WTC11 (cell line): ENCODE measurements around the gene SDHAF3. TPM values are rescaled to one million over a fixed set of nuclear protein-coding genes. Genes with fewer than 3 reads are reported as not detected.
"Not testable (repeated sequence)": the region's sequence is repeated elsewhere in the genome, so short reads cannot be mapped to it uniquely, and the experiment has no call there.

Experiments used
- ATAC-seq: fragments of 200-7000 bp; cut with Tn5 transposase; 2 replicates; pipeline ENCODE4 v1.10.0; 2021; ENCODE audit warnings: mild to moderate bottlenecking, moderate library complexity
- CTCF ChIA-PET: fragments of 300-600 bp; sonication (Branson Sonifier 250); formaldehyde crosslinking; loops from one replicate; lab custom pipeline; 2021; ENCODE audit warnings: antibody characterized with exemption; lab: Charles Lee
- POLR2A ChIA-PET: fragments of 350-600 bp; sonication (Branson Sonifier 250); formaldehyde crosslinking; loops from one replicate; lab custom pipeline; 2021; ENCODE audit warnings: antibody characterized with exemption; lab: Charles Lee
- DNase-seq: peaks from one replicate; pipeline ENCODE4 v3.0.0; 2021; ENCODE audit warnings: low spot score
- H3K27ac Mint-ChIP-seq: 2 replicates; pipeline ENCODE4 v1.8.0; 2021; ENCODE audit warnings: mixed read lengths
- H3K27me3 Mint-ChIP-seq: 2 replicates; pipeline ENCODE4 v1.8.0; 2021; ENCODE audit warnings: low read depth, mild to moderate bottlenecking, moderate library complexity, mixed read lengths
- H3K36me3 Mint-ChIP-seq: 2 replicates; pipeline ENCODE4 v1.8.0; 2021; ENCODE audit warnings: mixed read lengths
- H3K4me1 Mint-ChIP-seq: 2 replicates; pipeline ENCODE4 v1.8.0; 2022; ENCODE audit warnings: mixed read lengths
- H3K4me3 Mint-ChIP-seq: 2 replicates; pipeline ENCODE4 v1.8.0; 2021; ENCODE audit warnings: mild to moderate bottlenecking, moderate library complexity, mixed read lengths
- H3K9me3 Mint-ChIP-seq: 2 replicates; pipeline ENCODE4 v1.8.0; 2021; ENCODE audit warnings: mixed read lengths
- GABPB1 ChIP-seq: sonication (generic); formaldehyde crosslinking; IDR thresholded peaks from 2 replicates; pipeline ENCODE4 v1.8.1; 2023; ENCODE audit warnings: mild to moderate bottlenecking, missing genetic modification reagents
- GRHL2 ChIP-seq: fragments of 250-450 bp; sonication (Bioruptor Pico); IDR thresholded peaks from 2 replicates; pipeline ENCODE4 v1.8.0; 2022; ENCODE audit warnings: mild to moderate bottlenecking, moderate library complexity; ENCODE audit not compliant: insufficient replicate concordance, severe bottlenecking
- GTF2I ChIP-seq: fragments of 250-450 bp; sonication (Bioruptor Pico); conservative IDR thresholded peaks from 2 replicates; pipeline ENCODE4 v1.4.0; 2021; ENCODE audit warnings: mild to moderate bottlenecking
- HMGXB4 ChIP-seq: sonication (generic); formaldehyde crosslinking; IDR thresholded peaks from 2 replicates; pipeline ENCODE4 v1.8.1; 2023; ENCODE audit warnings: mild to moderate bottlenecking, moderate library complexity, missing genetic modification reagents
- IRF1 ChIP-seq: sonication (generic); formaldehyde crosslinking; IDR thresholded peaks from 2 replicates; pipeline ENCODE4 v1.8.0; 2023; ENCODE audit warnings: missing genetic modification reagents
- IRF2 ChIP-seq: sonication (generic); formaldehyde crosslinking; IDR thresholded peaks from 2 replicates; pipeline ENCODE4 v1.8.0; 2022; ENCODE audit warnings: low read depth, missing genetic modification reagents, borderline replicate concordance
- KAT7 ChIP-seq: sonication (generic); formaldehyde crosslinking; IDR thresholded peaks from 2 replicates; pipeline ENCODE4 v1.8.1; 2023; ENCODE audit warnings: missing genetic modification reagents, mild to moderate bottlenecking, borderline replicate concordance
- NFATC4 ChIP-seq: fragments of 250-450 bp; sonication (Bioruptor Pico); IDR thresholded peaks from 2 replicates; pipeline ENCODE4 v1.9.0; 2021; ENCODE audit warnings: mild to moderate bottlenecking
- NFE2L1 ChIP-seq: sonication (generic); formaldehyde crosslinking; IDR thresholded peaks from 2 replicates; pipeline ENCODE4 v1.8.1; 2023; ENCODE audit warnings: missing genetic modification reagents
- SP1 ChIP-seq: sonication (generic); formaldehyde crosslinking; conservative IDR thresholded peaks from 2 replicates; pipeline ENCODE4 v1.8.1; 2022; ENCODE audit warnings: missing genetic modification reagents
- TEAD4 ChIP-seq: sonication (generic); formaldehyde crosslinking; IDR thresholded peaks from 2 replicates; pipeline ENCODE4 v1.8.0; 2022; ENCODE audit warnings: mild to moderate bottlenecking, missing genetic modification reagents
- TP53 ChIP-seq: sonication (generic); formaldehyde crosslinking; IDR thresholded peaks from 2 replicates; pipeline ENCODE4 v1.8.1; 2023; ENCODE audit warnings: mild to moderate bottlenecking, missing genetic modification reagents
- ZBTB21 ChIP-seq: sonication (generic); formaldehyde crosslinking; IDR thresholded peaks from 2 replicates; pipeline ENCODE4 v1.8.1; 2023; ENCODE audit warnings: mild to moderate bottlenecking, missing genetic modification reagents, borderline replicate concordance
- ZBTB43 ChIP-seq: sonication (generic); formaldehyde crosslinking; IDR thresholded peaks from 2 replicates; pipeline ENCODE4 v1.8.1; 2023; ENCODE audit warnings: mild to moderate bottlenecking, missing genetic modification reagents
- ZNF317 ChIP-seq: sonication (generic); formaldehyde crosslinking; IDR thresholded peaks from 2 replicates; pipeline ENCODE4 v1.8.1; 2023; ENCODE audit warnings: low read depth, mild to moderate bottlenecking, moderate library complexity, missing genetic modification reagents, borderline replicate concordance
- total RNA-seq: library from RNA; stranded (reverse); gene quantifications from 3 replicates; pipeline ENCODE4 v1.2.3, GENCODE V29; 2021
- TF ChIP-seq, protein P1 (sequence below): sonication (generic); formaldehyde crosslinking; IDR thresholded peaks from 2 replicates; pipeline ENCODE4 v1.8.1; 2022; ENCODE audit warnings: low read depth, mild to moderate bottlenecking, moderate library complexity, missing genetic modification reagents, borderline replicate concordance
- TF ChIP-seq, protein P2 (sequence below): sonication (generic); formaldehyde crosslinking; IDR thresholded peaks from 2 replicates; pipeline ENCODE4 v1.8.1; 2023; ENCODE audit warnings: mild to moderate bottlenecking, missing genetic modification reagents
- TF ChIP-seq, protein P3 (sequence below): sonication (generic); formaldehyde crosslinking; IDR thresholded peaks from 2 replicates; pipeline ENCODE4 v1.8.1; 2023; ENCODE audit warnings: mild to moderate bottlenecking, missing genetic modification reagents, moderate library complexity

The SDHAF3 gene
- total RNA-seq, 1 experiment from 2014 or later = 32.0 TPM

DNA sequence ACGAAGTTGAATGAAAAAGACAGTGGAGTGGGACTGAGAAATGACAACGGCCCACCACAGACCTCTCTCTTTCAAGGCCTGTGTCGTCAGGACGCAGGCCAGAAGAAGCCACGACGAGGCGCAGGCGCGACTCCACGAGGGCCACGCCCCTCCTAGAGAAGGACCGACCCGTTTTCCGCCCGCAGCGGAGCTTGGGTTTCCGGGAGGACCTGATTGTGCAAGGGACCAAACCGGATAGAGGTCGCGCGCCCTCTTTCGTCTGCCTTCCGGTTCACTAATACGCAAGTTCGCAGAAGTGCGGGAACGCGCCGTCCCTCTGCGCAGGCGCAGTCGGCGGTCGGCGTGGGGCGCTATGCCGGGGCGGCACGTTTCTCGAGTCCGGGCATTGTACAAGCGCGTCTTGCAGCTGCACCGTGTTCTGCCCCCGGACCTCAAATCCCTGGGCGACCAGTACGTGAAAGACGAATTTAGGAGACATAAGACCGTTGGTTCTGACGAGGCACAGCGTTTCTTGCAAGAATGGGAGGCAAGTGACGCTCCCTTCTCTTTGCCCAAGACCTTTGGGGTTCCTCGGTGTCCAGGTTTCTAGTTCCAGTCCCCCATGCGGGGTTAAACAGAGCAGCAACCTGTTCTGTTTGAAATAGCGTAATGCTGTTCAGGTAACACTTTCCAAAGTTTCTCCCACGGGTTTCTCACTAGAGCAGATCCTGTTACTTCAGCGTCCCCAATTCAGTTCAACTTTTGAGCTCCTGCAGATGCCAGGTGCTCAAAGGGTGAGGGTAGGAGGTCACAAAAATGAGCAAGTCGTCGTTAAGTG lies at the start of gene SDHAF3 (continued):
- peak; percentile 84; the same call in 1 of the 2 replicates for TF ChIP-seq IRF1 (CRISPR knock-in tag)
- no peak for TF ChIP-seq TEAD4
- no peak for TF ChIP-seq IRF2 (CRISPR knock-in tag)
- TF ChIP-seq, protein P1, sequence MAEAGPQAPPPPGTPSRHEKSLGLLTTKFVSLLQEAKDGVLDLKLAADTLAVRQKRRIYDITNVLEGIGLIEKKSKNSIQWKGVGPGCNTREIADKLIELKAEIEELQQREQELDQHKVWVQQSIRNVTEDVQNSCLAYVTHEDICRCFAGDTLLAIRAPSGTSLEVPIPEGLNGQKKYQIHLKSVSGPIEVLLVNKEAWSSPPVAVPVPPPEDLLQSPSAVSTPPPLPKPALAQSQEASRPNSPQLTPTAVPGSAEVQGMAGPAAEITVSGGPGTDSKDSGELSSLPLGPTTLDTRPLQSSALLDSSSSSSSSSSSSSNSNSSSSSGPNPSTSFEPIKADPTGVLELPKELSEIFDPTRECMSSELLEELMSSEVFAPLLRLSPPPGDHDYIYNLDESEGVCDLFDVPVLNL (CRISPR knock-in tag) = no peak
- no peak for TF ChIP-seq ZNF317 (CRISPR knock-in tag)
- TF ChIP-seq SP1 (CRISPR knock-in tag) = peak; percentile 93
- TF ChIP-seq, protein P2, sequence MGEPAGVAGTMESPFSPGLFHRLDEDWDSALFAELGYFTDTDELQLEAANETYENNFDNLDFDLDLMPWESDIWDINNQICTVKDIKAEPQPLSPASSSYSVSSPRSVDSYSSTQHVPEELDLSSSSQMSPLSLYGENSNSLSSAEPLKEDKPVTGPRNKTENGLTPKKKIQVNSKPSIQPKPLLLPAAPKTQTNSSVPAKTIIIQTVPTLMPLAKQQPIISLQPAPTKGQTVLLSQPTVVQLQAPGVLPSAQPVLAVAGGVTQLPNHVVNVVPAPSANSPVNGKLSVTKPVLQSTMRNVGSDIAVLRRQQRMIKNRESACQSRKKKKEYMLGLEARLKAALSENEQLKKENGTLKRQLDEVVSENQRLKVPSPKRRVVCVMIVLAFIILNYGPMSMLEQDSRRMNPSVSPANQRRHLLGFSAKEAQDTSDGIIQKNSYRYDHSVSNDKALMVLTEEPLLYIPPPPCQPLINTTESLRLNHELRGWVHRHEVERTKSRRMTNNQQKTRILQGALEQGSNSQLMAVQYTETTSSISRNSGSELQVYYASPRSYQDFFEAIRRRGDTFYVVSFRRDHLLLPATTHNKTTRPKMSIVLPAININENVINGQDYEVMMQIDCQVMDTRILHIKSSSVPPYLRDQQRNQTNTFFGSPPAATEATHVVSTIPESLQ (CRISPR knock-in tag) = no peak
- TF ChIP-seq KAT7 (CRISPR knock-in tag) = peak; percentile 84; the same call in 1 of the 2 replicates
- TF ChIP-seq GABPB1 (CRISPR knock-in tag) = peak; percentile 93
- TF ChIP-seq, protein P3, sequence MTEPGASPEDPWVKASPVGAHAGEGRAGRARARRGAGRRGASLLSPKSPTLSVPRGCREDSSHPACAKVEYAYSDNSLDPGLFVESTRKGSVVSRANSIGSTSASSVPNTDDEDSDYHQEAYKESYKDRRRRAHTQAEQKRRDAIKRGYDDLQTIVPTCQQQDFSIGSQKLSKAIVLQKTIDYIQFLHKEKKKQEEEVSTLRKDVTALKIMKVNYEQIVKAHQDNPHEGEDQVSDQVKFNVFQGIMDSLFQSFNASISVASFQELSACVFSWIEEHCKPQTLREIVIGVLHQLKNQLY (CRISPR knock-in tag) = no peak
- TF ChIP-seq ZBTB43 (CRISPR knock-in tag) = 0 out of 2 replicates have a peak, but pooled peaks have one; percentile 29
- TF ChIP-seq NFATC4 (CRISPR knock-in tag) = no peak
- no peak; the same call in none of the 2 replicates for TF ChIP-seq HMGXB4 (CRISPR knock-in tag)
- peak; percentile 24; the same call in 1 of the 2 replicates for TF ChIP-seq NFE2L1 (CRISPR knock-in tag)

DNA sequence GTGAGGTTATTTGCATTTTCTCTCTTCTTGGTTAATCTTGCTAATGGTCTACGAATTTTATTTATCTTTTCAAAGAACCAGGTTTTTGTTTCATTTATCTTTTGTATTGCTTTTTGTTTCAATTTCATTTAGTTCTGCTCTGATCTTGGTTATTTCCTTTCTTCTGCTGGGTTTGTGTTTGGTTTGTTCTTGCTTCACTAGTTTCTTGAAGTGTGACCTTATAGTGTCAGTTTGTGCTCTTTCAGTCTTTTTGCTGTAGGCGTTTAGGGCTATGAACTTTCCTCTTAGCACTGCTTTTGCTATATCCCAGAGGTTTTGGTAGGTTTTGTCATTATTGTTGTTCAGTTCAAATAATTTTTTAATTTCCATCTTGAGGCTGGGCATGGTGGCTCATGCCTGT lies 45.5 kb upstream of the SDHAF3 start:
- H3K27ac Mint-ChIP-seq, ATAC-seq, DNase-seq, POLR2A ChIA-PET, CTCF ChIA-PET, H3K4me3 Mint-ChIP-seq: not testable (repeated sequence)
- Mint-ChIP-seq H3K4me1 (peaks cover 22% of the 10 kb centered on the region), H3K9me3 (peaks cover 46% of the 10 kb centered on the region), H3K36me3 (peaks cover 34% of the 10 kb centered on the region), H3K27me3 (peaks cover 65% of the 10 kb centered on the region)

- DNase-seq (no peak), ATAC-seq (peak; percentile 72)
- Mint-ChIP-seq H3K27me3 (peaks cover 67% of the 10 kb centered on the region), H3K36me3 (peaks cover 34% of the 10 kb centered on the region), H3K4me1 (peaks cover 22% of the 10 kb centered on the region), H3K4me3 (no peak overlapping the region), H3K27ac (no peak overlapping the region), H3K9me3 (peaks cover 46% of the 10 kb centered on the region)
- POLR2A ChIA-PET = no interaction called here
- CTCF ChIA-PET = no interaction called here
- TF ChIP-seq ZBTB21 (no peak), GTF2I (CRISPR knock-in tag) (no peak), GRHL2 (no peak), TP53 (CRISPR knock-in tag) (no peak), ZNF317 (CRISPR knock-in tag) (no peak)
- TF ChIP-seq, protein P3 (CRISPR knock-in tag) = no peak
Measured at GRCh38 chr7:97075928-97076327, 41.6 kb upstream of the SDHAF3 start.
